DOHH2 (cell line): ENCODE measurements around the gene MCF2L2.

Experiments
- H3F3A ChIP-seq: fragments of 200-600 bp; sonication (generic), shearing (Covaris generic); 2 replicates; pipeline ENCODE4 v1.6.0; 2016; ENCODE audit warnings: antibody characterized with exemption, mild to moderate bottlenecking; ENCODE audit not compliant: control insufficient read depth, insufficient read depth
- H3K27ac ChIP-seq: fragments of 200-600 bp; sonication (generic); 2 replicates; pipeline ENCODE4 v1.5.1; 2014; ENCODE audit warnings: low read depth, mild to moderate bottlenecking, low read length, moderate library complexity
- H3K27me3 ChIP-seq: fragments of 200-600 bp; sonication (generic); 2 replicates; pipeline ENCODE4 v1.6.1; 2014; ENCODE audit warnings: mild to moderate bottlenecking, low read length, mixed read lengths; ENCODE audit not compliant: control insufficient read depth
- H3K36me3 ChIP-seq: fragments of 200-600 bp; sonication (generic); 2 replicates; pipeline ENCODE4 v1.6.1; 2014; ENCODE audit warnings: mild to moderate bottlenecking, low read length, moderate library complexity, mixed read lengths; ENCODE audit not compliant: control insufficient read depth
- H3K4me1 ChIP-seq: fragments of 200-600 bp; sonication (generic); 2 replicates; pipeline ENCODE4 v1.6.1; 2014; ENCODE audit warnings: mild to moderate bottlenecking, low read length, mixed read lengths; ENCODE audit not compliant: control insufficient read depth
- H3K4me2 ChIP-seq: fragments of 200-600 bp; sonication (generic); 2 replicates; pipeline ENCODE4 v1.6.0; 2014; ENCODE audit warnings: mild to moderate bottlenecking, low read length, moderate library complexity
- H3K4me3 ChIP-seq: fragments of 200-600 bp; sonication (generic); 2 replicates; pipeline ENCODE4 v1.5.1; 2014; ENCODE audit warnings: mild to moderate bottlenecking, low read length, mixed read lengths
- H3K79me2 ChIP-seq: fragments of 200-600 bp; sonication (generic); 2 replicates; pipeline ENCODE4 v1.6.1; 2014; ENCODE audit warnings: mild to moderate bottlenecking, low read length, mixed read lengths; ENCODE audit not compliant: control insufficient read depth
- H3K9me2 ChIP-seq: fragments of 200-600 bp; sonication (generic); replicated peaks from 2 replicates; pipeline ENCODE4 v1.6.1; 2014; ENCODE audit warnings: mild to moderate bottlenecking, low read length, mixed read lengths; ENCODE audit not compliant: control insufficient read depth
- H3K9me3 ChIP-seq: fragments of 200-600 bp; sonication (generic); 2 replicates; pipeline ENCODE4 v1.6.1; 2014; ENCODE audit warnings: antibody characterized with exemption, low read length, mixed read lengths; ENCODE audit not compliant: control insufficient read depth, insufficient read depth
- H4K20me1 ChIP-seq: fragments of 200-600 bp; sonication (generic); 2 replicates; pipeline ENCODE4 v1.6.0; 2014; ENCODE audit warnings: low read depth, mild to moderate bottlenecking, antibody characterized with exemption, low read length, moderate library complexity; ENCODE audit not compliant: control insufficient read depth, insufficient read depth
- CTCF ChIP-seq: fragments of 200-600 bp; sonication (generic); IDR thresholded peaks from one replicate; pipeline ENCODE4 v1.5.1; 2014; ENCODE audit warnings: antibody characterized with exemption, mild to moderate bottlenecking, low read depth, low read length; ENCODE audit not compliant: poor library complexity, severe bottlenecking
- EZH2phosphoT487 ChIP-seq: fragments of 200-600 bp; sonication (generic); IDR thresholded peaks from 2 replicates; pipeline ENCODE4 v1.6.1; 2017; ENCODE audit warnings: borderline replicate concordance, mild to moderate bottlenecking, antibody characterized with exemption, low read length, moderate library complexity, mixed read lengths

The MCF2L2 gene

GRCh38 chr3:183214277-183214612 lies 214.2 kb downstream of the MCF2L2 start:
- H3F3A ChIP-seq, result no peaks in the 10 kb centered on the region
- no peaks in the 10 kb centered on the region for H3K79me2 ChIP-seq
- no peak overlapping the region for H3K4me3 ChIP-seq
- H3K27me3 ChIP-seq, result peaks cover 8% of the 10 kb centered on the region; the same call in 1 of the 2 replicates
- H3K9me2 ChIP-seq, result no peaks in the 10 kb centered on the region
- H4K20me1 ChIP-seq, result no peaks in the 10 kb centered on the region
- TF ChIP-seq EZH2phosphoT487 (no peak), CTCF (no peak)
- H3K4me2 ChIP-seq, result 0 out of 2 replicates have a peak overlapping the region, but pooled peaks have one; percentile 23
- H3K36me3 ChIP-seq, result no peaks in the 10 kb centered on the region
- no peak overlapping the region for H3K27ac ChIP-seq
- peaks cover 39% of the 10 kb centered on the region for H3K4me1 ChIP-seq
- no peaks in the 10 kb centered on the region for H3K9me3 ChIP-seq

GRCh38 chr3:183213415-183214276 lies 214.8 kb downstream of the MCF2L2 start:
- no peak overlapping the region for H3K27ac ChIP-seq
- H3F3A ChIP-seq, result no peaks in the 10 kb centered on the region
- H3K9me2 ChIP-seq, result no peaks in the 10 kb centered on the region
- H3K4me2 ChIP-seq, result peak overlapping the region; percentile 23; the same call in 1 of the 2 replicates
- H4K20me1 ChIP-seq, result no peaks in the 10 kb centered on the region
- TF ChIP-seq CTCF, result no peak
- no peak for TF ChIP-seq EZH2phosphoT487
- H3K27me3 ChIP-seq, result peaks cover 8% of the 10 kb centered on the region; the same call in 1 of the 2 replicates
- peaks cover 39% of the 10 kb centered on the region for H3K4me1 ChIP-seq
- no peaks in the 10 kb centered on the region for H3K36me3 ChIP-seq
- no peaks in the 10 kb centered on the region for H3K9me3 ChIP-seq
- no peak overlapping the region for H3K4me3 ChIP-seq
- H3K79me2 ChIP-seq, result no peaks in the 10 kb centered on the region

- H3F3A ChIP-seq, result no peaks in the 10 kb centered on the region
- H3K4me2 ChIP-seq, result peak overlapping the region; percentile 41
- no peak for TF ChIP-seq EZH2phosphoT487
- no peak for TF ChIP-seq CTCF
- peaks cover 10% of the 10 kb centered on the region; the same call in 1 of the 2 replicates for H3K27me3 ChIP-seq
- no peak overlapping the region for H3K27ac ChIP-seq
- no peaks in the 10 kb centered on the region for H3K9me3 ChIP-seq
- no peaks in the 10 kb centered on the region for H3K9me2 ChIP-seq
- no peak overlapping the region for H3K4me3 ChIP-seq
- H3K79me2 ChIP-seq, result no peaks in the 10 kb centered on the region
- H3K36me3 ChIP-seq, result no peaks in the 10 kb centered on the region
- no peaks in the 10 kb centered on the region for H4K20me1 ChIP-seq
- H3K4me1 ChIP-seq, result peaks cover 39% of the 10 kb centered on the region
Measured at GRCh38 chr3:183212565-183212964, 215.9 kb downstream of the MCF2L2 start.
